Measurements from ENCODE around the gene ANLN. TPM values are rescaled to one million over a fixed set of nuclear protein-coding genes. Genes with fewer than 3 reads are reported as not detected.

The ANLN gene
- total RNA-seq, 1 donor from 2014 or later: 40.6 TPM

- no peaks in the 10 kb centered on the region for H3K27me3 Mint-ChIP-seq
- H3K4me3 Mint-ChIP-seq (ENCODE audit: low read depth): no peak overlapping the region
- no peak for TF ChIP-seq CTCF (IDR thresholded peaks at IDR 0.05; ENCODE audit: unreplicated experiment)
- H3K27ac Mint-ChIP-seq: no peak overlapping the region
- no peaks in the 10 kb centered on the region for H3K9me3 Mint-ChIP-seq (ENCODE audit: low read depth)
- H3K36me3 Mint-ChIP-seq (ENCODE audit: insufficient read depth): peaks cover 10% of the 10 kb centered on the region
- no peak for DNase-seq (ENCODE audit: low spot score, unreplicated experiment)
- peaks cover 10% of the 10 kb centered on the region for H3K4me1 Mint-ChIP-seq (ENCODE audit: low read depth)
These were observed 66.0 kb downstream of the ANLN start for GRCh38 chr7:36455646-36456045.

- no peaks in the 10 kb centered on the region for H3K27me3 Mint-ChIP-seq
- no peaks in the 10 kb centered on the region for H3K9me3 Mint-ChIP-seq (ENCODE audit: low read depth)
- no peak for TF ChIP-seq CTCF (IDR thresholded peaks at IDR 0.05; ENCODE audit: unreplicated experiment)
- no peak overlapping the region for H3K4me3 Mint-ChIP-seq (ENCODE audit: low read depth)
- no peak for DNase-seq (ENCODE audit: low spot score, unreplicated experiment)
- H3K27ac Mint-ChIP-seq: no peak overlapping the region
- peaks cover 10% of the 10 kb centered on the region for H3K4me1 Mint-ChIP-seq (ENCODE audit: low read depth)
- H3K36me3 Mint-ChIP-seq (ENCODE audit: insufficient read depth): peaks cover 8% of the 10 kb centered on the region
These were observed 66.5 kb downstream of the ANLN start for GRCh38 chr7:36456138-36456537.

GRCh38 chr7:36456548-36456947 is 66.9 kb downstream of the ANLN start:
- peaks cover 7% of the 10 kb centered on the region for H3K36me3 Mint-ChIP-seq (ENCODE audit: insufficient read depth)
- peaks cover 10% of the 10 kb centered on the region for H3K4me1 Mint-ChIP-seq (ENCODE audit: low read depth)
- no peaks in the 10 kb centered on the region for H3K9me3 Mint-ChIP-seq (ENCODE audit: low read depth)
- no peak for DNase-seq (ENCODE audit: low spot score, unreplicated experiment)
- H3K4me3 Mint-ChIP-seq (ENCODE audit: low read depth): no peak overlapping the region
- H3K27ac Mint-ChIP-seq: no peak overlapping the region
- no peaks in the 10 kb centered on the region for H3K27me3 Mint-ChIP-seq
- TF ChIP-seq CTCF (IDR thresholded peaks at IDR 0.05; ENCODE audit: unreplicated experiment): no peak

GRCh38 chr7:36459236-36459960 is 69.7 kb downstream of the ANLN start:
- TF ChIP-seq CTCF (IDR thresholded peaks at IDR 0.05; ENCODE audit: unreplicated experiment): no peak
- Mint-ChIP-seq H3K36me3 (ENCODE audit: insufficient read depth) (no peaks in the 10 kb centered on the region), H3K27ac (no peak overlapping the region), H3K4me3 (ENCODE audit: low read depth) (no peak overlapping the region), H3K4me1 (ENCODE audit: low read depth) (peaks cover 10% of the 10 kb centered on the region), H3K9me3 (ENCODE audit: low read depth) (no peaks in the 10 kb centered on the region), H3K27me3 (no peaks in the 10 kb centered on the region)
- DNase-seq (ENCODE audit: low spot score, unreplicated experiment): no peak

- H3K4me1 Mint-ChIP-seq (ENCODE audit: low read depth): peaks cover 10% of the 10 kb centered on the region
- no peak overlapping the region for H3K4me3 Mint-ChIP-seq (ENCODE audit: low read depth)
- H3K36me3 Mint-ChIP-seq (ENCODE audit: insufficient read depth): no peaks in the 10 kb centered on the region
- no peak overlapping the region for H3K27ac Mint-ChIP-seq
- H3K9me3 Mint-ChIP-seq (ENCODE audit: low read depth): no peaks in the 10 kb centered on the region
- H3K27me3 Mint-ChIP-seq: no peaks in the 10 kb centered on the region
- DNase-seq (ENCODE audit: low spot score, unreplicated experiment): no peak
- no peak for TF ChIP-seq CTCF (IDR thresholded peaks at IDR 0.05; ENCODE audit: unreplicated experiment)
These were observed 71.3 kb downstream of the ANLN start for GRCh38 chr7:36460811-36461429.
